ENCODE measurements around the gene NDUFA1. TPM values are rescaled to one million over a fixed set of nuclear protein-coding genes. Genes with fewer than 3 reads are reported as not detected.

The NDUFA1 gene
- total RNA-seq, 1 experiment from 2014 or later: 181 TPM

Other genes with a start within 250 kb of the NDUFA1 start
- gene SEPTIN6, start 178.7 kb upstream of the NDUFA1 start, total RNA-seq (2021): 32.8 and 43.7 TPM in 2 replicates
- gene SOWAHD, start 113.2 kb upstream of the NDUFA1 start, total RNA-seq (2021): 1.4 and 2.8 TPM in 2 replicates
- gene RPL39, start 80.2 kb upstream of the NDUFA1 start, total RNA-seq (2021): 3,176 and 3,660 TPM in 2 replicates
- 19.8 and 24.3 TPM in 2 replicates for gene UPF3B, start 18.9 kb upstream of the NDUFA1 start, total RNA-seq (2021)
- 23.2 and 24.2 TPM in 2 replicates for gene RNF113A, start 99 bp upstream of the NDUFA1 start, total RNA-seq (2021)
- gene AKAP14, start 24.1 kb downstream of the NDUFA1 start, total RNA-seq (2021): 2.7 TPM in 1 of 2 replicates, not detected in the other
- 15.7 and 18.6 TPM in 2 replicates for gene NKAP, start 71.9 kb downstream of the NDUFA1 start, total RNA-seq (2021)
- gene RHOXF2B, start 205.9 kb downstream of the NDUFA1 start, total RNA-seq (2021): not detected in 2 replicates
- gene RHOXF1, start 244.1 kb downstream of the NDUFA1 start, total RNA-seq (2021): 0.81 TPM in 1 of 2 replicates, not detected in the other

Measured in PC-9 (cell line).